C4-2B (cell line): ENCODE results near the gene FEZF2.

Source experiments
- CTCF ChIP-seq: fragments of 450-650 bp; conservative IDR thresholded peaks from 2 replicates; pipeline ENCODE4 v1.5.1; 2017; ENCODE audit warnings: mild to moderate bottlenecking
- ZFX ChIP-seq: fragments of 450-650 bp; IDR thresholded peaks from 2 replicates; pipeline ENCODE4 v1.6.1; 2017

DNA sequence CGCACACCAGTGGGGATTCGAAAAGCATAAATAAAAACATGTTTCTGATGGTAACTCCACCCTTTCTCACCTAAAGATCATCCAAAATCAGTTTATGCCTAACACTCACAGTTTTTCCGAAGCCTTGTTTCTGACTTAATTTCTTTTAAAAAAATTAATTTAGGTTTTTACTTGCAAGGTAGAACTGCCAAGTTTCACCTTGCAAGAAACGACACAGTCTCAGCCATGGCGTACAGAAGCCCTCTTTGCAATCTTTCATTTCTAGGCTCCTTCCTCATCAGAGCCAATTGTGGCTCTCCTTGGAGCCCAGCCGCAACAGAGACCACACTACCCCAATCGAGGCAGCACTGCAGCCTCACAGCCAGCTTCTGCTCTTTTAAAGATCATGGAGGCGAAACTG is 31.0 kb upstream of the FEZF2 start:
- TF ChIP-seq CTCF, result no peak
- TF ChIP-seq ZFX, result no peak
